DND-41 (cell line): ENCODE data around the gene TAF1D.

Experiments used
- CTCF ChIP-seq: IDR thresholded peaks from 2 replicates; pipeline ENCODE4 v1.5.1; 2012; ENCODE audit warnings: borderline replicate concordance, low read length, moderate library complexity, mild to moderate bottlenecking; ENCODE audit not compliant: poor library complexity, severe bottlenecking; ENCODE audit errors: extremely low read depth
- EZH2 ChIP-seq: IDR thresholded peaks from 3 replicates; pipeline ENCODE4 v1.6.1; 2012; ENCODE audit warnings: borderline replicate concordance, low read depth, mild to moderate bottlenecking, moderate library complexity, low read length, inconsistent platforms; ENCODE audit not compliant: severe bottlenecking

GRCh38 chr11:93712678-93713077 is 28.6 kb downstream of the TAF1D start:
- TF ChIP-seq CTCF (no peak), EZH2 (no peak)
